ENCODE results near the gene CALCR.

- TF ChIP-seq CTCF (IDR thresholded peaks at IDR 0.05) (no peak), EZH2 (IDR thresholded peaks at IDR 0.05; ENCODE audit: borderline replicate concordance, insufficient read depth, low read depth, low read length, poor library complexity, severe bottlenecking) (no peak)
Measured at GRCh38 chr7:93578762-93579161, 4.2 kb upstream of the CALCR start.
